Stimulated activated CD8-positive, alpha-beta memory T cell treated with anti-CD3 and anti-CD28 coated beads, Interleukin-4, amount 100 ng/mL, for 24 hours (primary cell): ENCODE measurements around the gene ZNF628.

ENCODE experiments used
- DNase-seq: peaks from one replicate; pipeline ENCODE4 v3.0.0-alpha.2; 2020; ENCODE audit warnings: low read depth

Gene ZNF628

GRCh38 chr19:55530996-55531395 is 54.6 kb downstream of the ZNF628 start:
- DNase-seq, result no peak
